ENCODE measurements around the gene ANKH.
"Not testable (repeated sequence)": the region's sequence is repeated elsewhere in the genome, so short reads cannot be mapped to it uniquely, and the experiment has no call there.

The ANKH gene

GRCh38 chr5:14900693-14901461 lies 29.3 kb upstream of the ANKH start:
- H3K4me3 Mint-ChIP-seq: no peak overlapping the region
- no peaks in the 10 kb centered on the region for H3K36me3 Mint-ChIP-seq
- no peak overlapping the region for H3K27ac Mint-ChIP-seq
- H3K4me1 Mint-ChIP-seq: no peaks in the 10 kb centered on the region
- no peaks in the 10 kb centered on the region for H3K9me3 Mint-ChIP-seq
- peaks cover 8% of the 10 kb centered on the region for H3K27me3 Mint-ChIP-seq
- no peak for DNase-seq
- CTCF ChIA-PET: interaction anchor here (0.6 kb wide), 1 partner anchor 79 kb away, joined by 4 read pairs; no protein-coding TSS in a partner anchor

- no peak overlapping the region for H3K27ac Mint-ChIP-seq
- H3K36me3 Mint-ChIP-seq: no peaks in the 10 kb centered on the region
Measured at GRCh38 chr5:14896131-14896530, 24.6 kb upstream of the ANKH start.

GRCh38 chr5:14895301-14895700 lies 23.7 kb upstream of the ANKH start:
- H3K27ac Mint-ChIP-seq: no peak overlapping the region

More at GRCh38 chr5:14896131-14896530, 24.6 kb upstream of the ANKH start:
- Mint-ChIP-seq H3K4me3 (no peak overlapping the region), H3K9me3 (no peaks in the 10 kb centered on the region), H3K27me3 (peaks cover 3% of the 10 kb centered on the region), H3K4me1 (no peaks in the 10 kb centered on the region)
- no peak for DNase-seq
- CTCF ChIA-PET: no interaction called here

GRCh38 chr5:14894748-14895147 lies 23.2 kb upstream of the ANKH start:
- no peak for DNase-seq
- no peaks in the 10 kb centered on the region for H3K9me3 Mint-ChIP-seq
- no peaks in the 10 kb centered on the region for H3K4me1 Mint-ChIP-seq
- no peak overlapping the region for H3K4me3 Mint-ChIP-seq
- H3K36me3 Mint-ChIP-seq: no peaks in the 10 kb centered on the region
- peaks cover 11% of the 10 kb centered on the region for H3K27me3 Mint-ChIP-seq
- H3K27ac Mint-ChIP-seq: no peak overlapping the region
- CTCF ChIA-PET: no interaction called here

More at GRCh38 chr5:14895301-14895700, 23.7 kb upstream of the ANKH start:
- peaks cover 6% of the 10 kb centered on the region for H3K27me3 Mint-ChIP-seq
- H3K4me1 Mint-ChIP-seq: no peaks in the 10 kb centered on the region
- no peaks in the 10 kb centered on the region for H3K9me3 Mint-ChIP-seq
- CTCF ChIA-PET: no interaction called here
- no peak for DNase-seq
- H3K4me3 Mint-ChIP-seq: no peak overlapping the region
- no peaks in the 10 kb centered on the region for H3K36me3 Mint-ChIP-seq

GRCh38 chr5:14893381-14893780 lies 21.8 kb upstream of the ANKH start:
- CTCF ChIA-PET: no interaction called here
- Mint-ChIP-seq H3K9me3 (no peaks in the 10 kb centered on the region), H3K36me3 (no peaks in the 10 kb centered on the region), H3K27me3 (peaks cover 12% of the 10 kb centered on the region), H3K4me3 (no peak overlapping the region), H3K4me1 (no peaks in the 10 kb centered on the region), H3K27ac (no peak overlapping the region)
- no peak for DNase-seq

GRCh38 chr5:14890846-14891245 lies 19.3 kb upstream of the ANKH start:
- Mint-ChIP-seq H3K36me3 (no peaks in the 10 kb centered on the region), H3K27me3 (peaks cover 12% of the 10 kb centered on the region), H3K9me3 (no peaks in the 10 kb centered on the region), H3K27ac (no peak overlapping the region), H3K4me3 (no peak overlapping the region), H3K4me1 (no peaks in the 10 kb centered on the region)
- CTCF ChIA-PET: no interaction called here
- DNase-seq: no peak

- DNase-seq: no peak
- no peaks in the 10 kb centered on the region for H3K4me1 Mint-ChIP-seq
- peaks cover 18% of the 10 kb centered on the region for H3K27me3 Mint-ChIP-seq
- CTCF ChIA-PET: no interaction called here
- no peak overlapping the region for H3K4me3 Mint-ChIP-seq
- no peaks in the 10 kb centered on the region for H3K36me3 Mint-ChIP-seq
- no peaks in the 10 kb centered on the region for H3K9me3 Mint-ChIP-seq
- no peak overlapping the region for H3K27ac Mint-ChIP-seq
Measured at GRCh38 chr5:14884062-14884612, 12.6 kb upstream of the ANKH start.

- Mint-ChIP-seq H3K9me3 (no peaks in the 10 kb centered on the region), H3K27ac (no peak overlapping the region), H3K27me3 (peaks cover 24% of the 10 kb centered on the region), H3K4me1 (no peaks in the 10 kb centered on the region), H3K36me3 (no peaks in the 10 kb centered on the region), H3K4me3 (no peak overlapping the region)
- CTCF ChIA-PET: no interaction called here
- DNase-seq: no peak
Measured at GRCh38 chr5:14882658-14883580, 11.3 kb upstream of the ANKH start.

- Mint-ChIP-seq H3K4me1 (no peaks in the 10 kb centered on the region), H3K36me3 (no peaks in the 10 kb centered on the region), H3K27me3 (peaks cover 24% of the 10 kb centered on the region), H3K4me3 (no peak overlapping the region), H3K9me3 (no peaks in the 10 kb centered on the region), H3K27ac (no peak overlapping the region)
- CTCF ChIA-PET: no interaction called here
- DNase-seq: no peak
Measured at GRCh38 chr5:14881826-14882225, 10.2 kb upstream of the ANKH start.

GRCh38 chr5:14880688-14881087 lies 9.1 kb upstream of the ANKH start:
- CTCF ChIA-PET: interaction anchor here (0.8 to 1.5 kb wide), 2 partner anchors 123 to 153 kb away, joined by 3 to 4 read pairs; no protein-coding TSS in a partner anchor
- no peaks in the 10 kb centered on the region for H3K36me3 Mint-ChIP-seq
- no peak overlapping the region for H3K27ac Mint-ChIP-seq
- no peak overlapping the region for H3K4me3 Mint-ChIP-seq
- H3K27me3 Mint-ChIP-seq: peaks cover 24% of the 10 kb centered on the region
- no peaks in the 10 kb centered on the region for H3K4me1 Mint-ChIP-seq
- no peaks in the 10 kb centered on the region for H3K9me3 Mint-ChIP-seq
- DNase-seq: no peak

GRCh38 chr5:14879937-14880589 lies 8.5 kb upstream of the ANKH start:
- Mint-ChIP-seq H3K36me3 (no peaks in the 10 kb centered on the region), H3K4me3 (no peak overlapping the region), H3K27ac (no peak overlapping the region), H3K27me3 (peaks cover 22% of the 10 kb centered on the region), H3K4me1 (no peaks in the 10 kb centered on the region), H3K9me3 (no peaks in the 10 kb centered on the region)
- no peak for DNase-seq
- CTCF ChIA-PET: interaction anchor here (0.6 to 1.5 kb wide), 3 partner anchors 123 to 193 kb away, joined by 3 to 4 read pairs (median 3); no protein-coding TSS in a partner anchor

GRCh38 chr5:14879393-14879792 lies 7.8 kb upstream of the ANKH start:
- Mint-ChIP-seq H3K4me1 (peaks cover under 1% of the 10 kb centered on the region), H3K4me3 (no peak overlapping the region), H3K27me3 (peaks cover 16% of the 10 kb centered on the region), H3K27ac (no peak overlapping the region), H3K36me3 (no peaks in the 10 kb centered on the region), H3K9me3 (no peaks in the 10 kb centered on the region)
- DNase-seq: no peak
- CTCF ChIA-PET: interaction anchor here (0.6 to 1.5 kb wide), 2 partner anchors 152 to 192 kb away, joined by 3 to 4 read pairs; no protein-coding TSS in a partner anchor

- H3K9me3 Mint-ChIP-seq, CTCF ChIA-PET: not testable (repeated sequence)
Measured at GRCh38 chr5:14878192-14878591, 6.6 kb upstream of the ANKH start.

GRCh38 chr5:14876095-14876494 lies 4.5 kb upstream of the ANKH start:
- H3K4me3 Mint-ChIP-seq: no peak overlapping the region
- H3K9me3 Mint-ChIP-seq: no peaks in the 10 kb centered on the region
- H3K4me1 Mint-ChIP-seq: peaks cover 7% of the 10 kb centered on the region
- CTCF ChIA-PET: no interaction called here
- H3K36me3 Mint-ChIP-seq: no peaks in the 10 kb centered on the region
- peaks cover 11% of the 10 kb centered on the region for H3K27me3 Mint-ChIP-seq
- no peak for DNase-seq
- no peak overlapping the region for H3K27ac Mint-ChIP-seq

More at GRCh38 chr5:14878192-14878591, 6.6 kb upstream of the ANKH start:
- not testable (repeated sequence) for H3K27ac Mint-ChIP-seq, H3K4me1 Mint-ChIP-seq, H3K4me3 Mint-ChIP-seq, DNase-seq, H3K36me3 Mint-ChIP-seq
- peaks cover 16% of the 10 kb centered on the region for H3K27me3 Mint-ChIP-seq

Measured in activated naive CD4-positive, alpha-beta T cell treated with anti-CD3 and anti-CD28 coated beads, Interleukin-2, amount 10 ng/mL, durations not matched to agents 7 days and 5 days (primary cell).